ENCODE data around the gene SYNPO2. TPM values are rescaled to one million over a fixed set of nuclear protein-coding genes. Genes with fewer than 3 reads are reported as not detected.
"Not testable (repeated sequence)": the region's sequence is repeated elsewhere in the genome, so short reads cannot be mapped to it uniquely, and the experiment has no call there.

SYNPO2 gene
- total RNA-seq, 2 donors from 2014 or later, result 0.17 to 0.36 TPM

DNA sequence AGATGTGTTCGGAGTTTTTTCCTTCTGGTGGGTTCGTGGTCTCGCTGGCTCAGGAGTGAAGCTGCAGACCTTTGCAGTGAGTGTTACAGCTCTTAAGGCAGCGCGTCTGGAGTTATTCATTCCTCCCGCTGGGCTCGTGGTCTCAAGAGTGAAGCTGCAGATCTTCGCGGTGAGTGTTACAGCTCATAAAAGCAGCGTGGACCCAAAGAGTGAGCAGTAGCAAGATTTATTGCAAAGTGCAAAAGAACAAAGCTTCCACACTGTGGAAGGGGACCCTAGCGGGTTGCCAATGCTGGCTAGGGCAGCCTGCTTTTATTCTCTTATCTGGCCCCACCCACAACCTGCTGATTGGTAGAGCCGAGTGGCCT is 87.5 kb downstream of the SYNPO2 start:
- H3K4me1 Mint-ChIP-seq (ENCODE audit: low read depth in 2 of 2); ATAC-seq; H3K36me3 Mint-ChIP-seq; H3K27me3 Mint-ChIP-seq; DNase-seq (ENCODE audit: low spot score); H3K9me3 Mint-ChIP-seq; H3K4me3 Mint-ChIP-seq; H3K27ac Mint-ChIP-seq: not testable (repeated sequence)

DNA sequence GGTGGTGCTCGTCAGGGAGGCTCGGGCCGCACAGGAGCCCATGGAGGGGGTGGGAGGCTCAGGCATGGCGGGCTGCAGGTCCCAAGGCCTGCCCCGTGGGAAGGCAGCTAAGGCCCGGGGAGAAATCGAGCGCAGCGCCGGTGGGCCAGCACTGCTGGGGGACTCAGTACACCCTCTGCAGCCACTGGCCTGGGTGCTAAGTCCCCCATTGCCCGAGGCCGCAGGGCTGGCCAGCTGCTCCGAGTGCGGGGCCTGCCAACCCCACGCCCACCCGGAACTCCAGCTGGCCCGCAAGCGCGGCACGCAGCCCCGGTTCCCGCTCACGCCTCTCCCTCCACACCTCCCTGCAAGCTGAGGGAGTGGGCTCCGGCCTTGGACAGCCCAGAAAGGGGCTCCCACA is 88.4 kb downstream of the SYNPO2 start:
- not testable (repeated sequence) for H3K9me3 Mint-ChIP-seq; H3K36me3 Mint-ChIP-seq; H3K27ac Mint-ChIP-seq; ATAC-seq; DNase-seq (ENCODE audit: low spot score); H3K4me1 Mint-ChIP-seq (ENCODE audit: low read depth in 2 of 2); H3K27me3 Mint-ChIP-seq; H3K4me3 Mint-ChIP-seq

DNA sequence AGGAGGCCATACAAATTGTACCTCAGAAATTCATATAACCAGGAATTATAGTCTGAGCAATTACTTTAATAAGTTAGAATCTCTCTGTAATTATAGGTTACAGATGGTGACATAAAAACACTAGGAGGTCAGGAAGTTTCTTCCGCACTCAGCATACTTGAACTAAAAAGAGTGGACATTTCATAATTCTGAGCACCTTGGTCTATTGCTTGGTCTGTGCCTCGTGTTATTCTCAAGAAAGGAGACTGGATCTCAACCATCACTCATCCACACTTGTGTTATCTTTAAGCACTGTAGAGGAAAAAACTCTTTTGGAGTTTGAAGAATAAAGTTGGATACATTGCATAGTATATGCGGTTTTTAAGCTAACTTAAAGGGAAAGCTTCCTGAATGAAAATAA is 91.1 kb downstream of the SYNPO2 start:
- H3K27ac Mint-ChIP-seq, result no peak overlapping the region
- DNase-seq (ENCODE audit: low spot score), result no peak
- H3K36me3 Mint-ChIP-seq, result no peaks in the 10 kb centered on the region
- H3K4me1 Mint-ChIP-seq (ENCODE audit: low read depth in 2 of 2), result no peaks in the 10 kb centered on the region
- peaks cover 13 to 17% of the 10 kb centered on the region in 2 donors for H3K27me3 Mint-ChIP-seq
- no peaks in the 10 kb centered on the region for H3K9me3 Mint-ChIP-seq
- no peak overlapping the region for H3K4me3 Mint-ChIP-seq
- no peak for ATAC-seq

DNA sequence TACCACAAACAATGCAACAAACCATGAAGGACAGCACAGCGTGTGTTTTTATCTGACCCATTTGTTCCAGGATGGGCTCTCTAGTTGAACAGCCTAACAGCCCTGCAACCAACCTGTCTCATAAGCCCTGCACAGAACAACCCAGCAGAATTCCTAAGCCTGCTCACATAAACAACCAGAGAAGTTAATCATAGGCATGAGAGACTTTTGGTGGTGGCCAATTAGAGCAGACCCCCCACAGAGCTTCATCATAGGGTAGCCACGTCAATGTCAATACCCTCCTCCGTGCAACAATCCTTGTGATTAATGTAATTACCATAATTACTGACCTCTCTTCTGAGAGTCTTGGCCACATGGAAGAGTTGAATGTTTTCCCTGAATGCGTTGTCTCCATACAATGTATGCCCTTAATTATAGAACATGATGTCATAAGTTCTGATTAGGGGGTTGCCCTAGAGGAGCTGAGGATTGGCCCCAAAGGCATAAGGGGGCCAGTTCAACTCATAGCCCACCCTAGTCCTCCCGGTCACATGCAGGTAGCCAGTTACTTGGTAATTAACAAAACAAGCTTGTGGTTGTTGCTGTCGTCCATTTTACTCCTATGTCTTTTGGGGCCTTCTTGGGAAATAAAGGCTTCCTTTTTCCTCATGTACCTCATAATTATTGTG is 92.7 kb downstream of the SYNPO2 start:
- Mint-ChIP-seq H3K4me3 (no peak overlapping the region), H3K36me3 (no peaks in the 10 kb centered on the region), H3K27me3 (peaks cover 13 to 18% of the 10 kb centered on the region in 2 donors), H3K9me3 (no peaks in the 10 kb centered on the region), H3K27ac (no peak overlapping the region), H3K4me1 (ENCODE audit: low read depth in 2 of 2) (no peaks in the 10 kb centered on the region)
- no peak for ATAC-seq
- no peak for DNase-seq (ENCODE audit: low spot score)

DNA sequence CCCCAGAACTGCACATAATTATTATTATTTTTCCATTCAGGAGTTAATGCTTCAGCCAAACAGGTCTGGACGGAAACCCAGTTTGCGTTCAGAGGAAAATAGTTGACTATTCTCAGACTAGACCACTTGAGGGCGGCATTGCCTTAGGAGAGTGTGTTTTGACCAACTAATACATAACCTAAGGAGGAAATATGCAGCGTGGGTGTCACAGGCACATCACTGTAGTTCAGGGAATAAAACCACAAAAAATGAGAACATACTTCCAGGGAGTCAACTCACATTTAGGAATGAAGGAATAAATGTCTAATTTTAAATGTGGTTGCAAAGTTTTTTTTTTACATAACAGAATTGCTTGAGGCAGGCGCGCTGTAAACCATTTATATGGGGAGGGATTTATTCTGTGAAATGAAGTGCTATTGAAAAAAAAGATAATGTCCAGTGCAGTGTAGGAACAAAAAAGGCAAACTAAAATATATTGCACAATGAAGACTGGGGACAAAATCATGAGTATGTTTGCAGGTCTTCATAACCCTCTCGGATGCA is 93.3 kb downstream of the SYNPO2 start:
- Mint-ChIP-seq H3K27me3 (peaks cover 16 to 18% of the 10 kb centered on the region in 2 donors), H3K9me3 (no peaks in the 10 kb centered on the region), H3K36me3 (no peaks in the 10 kb centered on the region), H3K4me1 (ENCODE audit: low read depth in 2 of 2) (no peaks in the 10 kb centered on the region), H3K27ac (no peak overlapping the region), H3K4me3 (no peak overlapping the region)
- ATAC-seq, result no peak
- DNase-seq (ENCODE audit: low spot score), result no peak

DNA sequence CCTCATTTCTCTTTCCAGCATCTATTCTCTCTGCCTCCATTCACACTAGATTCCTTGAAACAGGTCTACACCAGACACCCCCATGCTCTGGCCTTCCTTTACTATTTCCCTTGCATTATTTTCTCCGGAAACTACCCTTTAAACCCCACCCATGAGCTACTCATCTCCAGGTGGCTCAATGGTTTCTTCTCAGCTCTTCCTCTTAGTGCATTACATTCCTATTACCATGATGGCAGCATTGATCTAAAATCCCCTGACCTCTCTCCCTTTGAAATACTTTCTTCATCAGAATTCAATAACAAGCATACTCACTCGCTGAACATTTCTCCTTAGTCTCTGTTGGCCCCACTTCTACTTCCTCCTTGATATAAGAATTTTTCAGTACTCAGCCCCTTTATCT is 94.6 kb downstream of the SYNPO2 start:
- DNase-seq (ENCODE audit: low spot score) (no peak), ATAC-seq (no peak)
- Mint-ChIP-seq H3K9me3 (no peaks in the 10 kb centered on the region), H3K4me1 (ENCODE audit: low read depth in 2 of 2) (no peaks in the 10 kb centered on the region), H3K4me3 (no peak overlapping the region), H3K36me3 (no peaks in the 10 kb centered on the region), H3K27ac (no peak overlapping the region), H3K27me3 (peaks cover 16 to 18% of the 10 kb centered on the region in 2 donors)

DNA sequence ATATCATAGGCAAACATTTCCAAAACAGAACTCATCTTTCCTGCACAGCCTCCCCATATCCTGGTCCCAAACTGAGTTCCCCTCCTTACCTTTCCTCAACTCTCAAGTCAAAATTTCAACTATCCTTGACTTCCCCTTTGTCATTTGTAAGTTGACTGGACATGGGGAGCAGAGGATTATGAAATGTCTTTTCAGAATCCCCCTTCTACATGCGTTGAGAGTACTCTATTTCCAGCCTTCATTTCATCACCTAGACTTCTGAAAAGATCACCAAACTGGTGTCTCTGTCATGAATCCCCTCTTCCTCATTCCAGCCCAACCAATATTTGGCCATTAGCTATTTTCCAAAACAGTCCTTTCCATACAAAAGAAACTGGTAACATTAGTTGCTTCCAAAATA is 95.2 kb downstream of the SYNPO2 start:
- Mint-ChIP-seq H3K27ac (no peak overlapping the region), H3K9me3 (no peaks in the 10 kb centered on the region), H3K36me3 (no peaks in the 10 kb centered on the region), H3K4me1 (ENCODE audit: low read depth in 2 of 2) (no peaks in the 10 kb centered on the region), H3K4me3 (no peak overlapping the region), H3K27me3 (peaks cover 16 to 18% of the 10 kb centered on the region in 2 donors)
- DNase-seq (ENCODE audit: low spot score) (no peak), ATAC-seq (no peak)

DNA sequence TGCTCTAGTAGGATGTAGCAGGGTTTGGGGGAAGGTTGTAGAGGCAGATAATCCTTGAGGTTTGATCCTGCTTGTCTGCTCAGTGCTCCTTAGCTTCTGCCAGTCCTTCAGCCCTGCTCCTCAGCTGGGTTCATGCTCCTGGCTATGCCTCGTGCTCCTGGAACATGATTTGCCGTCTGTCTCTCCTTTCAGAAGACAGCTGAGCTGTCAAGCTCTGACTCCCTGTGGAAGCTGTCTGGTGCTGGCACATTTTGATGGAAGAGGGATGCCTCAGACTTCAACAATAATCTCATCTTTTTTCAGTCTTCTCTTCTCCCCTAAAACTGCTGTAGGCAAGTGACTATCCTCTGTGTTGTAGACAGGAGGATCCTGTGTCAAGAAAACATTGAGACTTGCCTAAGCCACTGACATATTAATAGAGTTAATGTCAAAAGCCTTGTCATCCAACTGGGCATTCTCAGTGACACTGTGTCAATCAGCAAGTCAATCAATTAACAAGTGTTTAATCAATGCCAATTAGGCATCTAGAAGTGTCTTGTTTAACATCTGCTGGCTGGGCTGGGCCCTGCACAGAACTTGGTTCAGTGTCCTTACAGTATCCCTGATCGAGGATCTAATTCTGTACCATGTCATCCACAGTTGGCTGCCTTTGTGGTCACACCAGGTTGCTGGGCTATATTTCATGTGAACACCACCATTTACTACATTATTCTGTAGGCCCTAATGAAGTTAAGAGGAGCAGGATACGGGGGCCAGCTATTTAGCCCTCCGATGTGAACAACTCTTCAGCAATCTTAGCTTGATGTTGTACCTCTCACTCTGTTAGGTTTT is 96.7 kb downstream of the SYNPO2 start:
- H3K27me3 Mint-ChIP-seq, result peaks cover 16 to 18% of the 10 kb centered on the region in 2 donors
- H3K4me3 Mint-ChIP-seq, result no peak overlapping the region
- H3K36me3 Mint-ChIP-seq, result no peaks in the 10 kb centered on the region
- ATAC-seq (no peak), DNase-seq (ENCODE audit: low spot score) (no peak)
- no peaks in the 10 kb centered on the region for H3K4me1 Mint-ChIP-seq (ENCODE audit: low read depth in 2 of 2)
- no peak overlapping the region for H3K27ac Mint-ChIP-seq
- H3K9me3 Mint-ChIP-seq, result no peaks in the 10 kb centered on the region

DNA sequence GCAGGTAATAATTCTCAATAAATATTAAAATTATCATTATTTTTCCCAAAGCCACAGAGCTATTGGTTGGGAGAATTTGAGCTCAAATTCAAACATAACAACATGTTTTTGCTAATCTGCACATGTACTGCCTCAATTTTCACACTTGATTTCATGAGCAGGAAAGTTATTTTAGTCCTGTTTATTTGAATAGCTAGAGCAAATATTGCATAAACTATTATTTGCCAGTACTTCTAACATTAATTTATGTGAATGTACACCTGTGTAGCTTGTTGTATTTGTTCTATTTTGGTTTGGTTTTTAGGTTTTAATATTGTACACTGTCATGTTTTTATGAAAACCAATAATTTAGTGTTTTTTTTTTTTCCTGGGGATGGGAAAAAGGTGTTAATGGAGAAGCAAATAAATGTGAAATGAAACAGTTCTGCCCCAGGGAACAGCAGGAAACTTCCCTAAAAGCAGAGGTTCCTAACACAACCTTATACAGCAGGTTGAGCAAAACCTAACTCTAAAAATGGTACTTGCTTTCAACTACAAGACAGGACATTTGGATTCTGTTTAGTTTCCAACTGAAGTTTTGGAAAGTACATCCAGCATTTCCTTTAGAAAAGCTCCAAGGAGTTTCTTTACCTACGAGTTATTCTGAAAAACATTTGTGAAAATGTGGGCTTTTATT is 99.4 kb downstream of the SYNPO2 start:
- no peak overlapping the region for H3K4me3 Mint-ChIP-seq
- no peaks in the 10 kb centered on the region for H3K4me1 Mint-ChIP-seq (ENCODE audit: low read depth in 2 of 2)
- no peaks in the 10 kb centered on the region for H3K36me3 Mint-ChIP-seq
- no peaks in the 10 kb centered on the region for H3K9me3 Mint-ChIP-seq
- DNase-seq (ENCODE audit: low spot score) (no peak), ATAC-seq (no peak)
- no peak overlapping the region for H3K27ac Mint-ChIP-seq
- H3K27me3 Mint-ChIP-seq, result peaks cover 17 to 21% of the 10 kb centered on the region in 2 donors

DNA sequence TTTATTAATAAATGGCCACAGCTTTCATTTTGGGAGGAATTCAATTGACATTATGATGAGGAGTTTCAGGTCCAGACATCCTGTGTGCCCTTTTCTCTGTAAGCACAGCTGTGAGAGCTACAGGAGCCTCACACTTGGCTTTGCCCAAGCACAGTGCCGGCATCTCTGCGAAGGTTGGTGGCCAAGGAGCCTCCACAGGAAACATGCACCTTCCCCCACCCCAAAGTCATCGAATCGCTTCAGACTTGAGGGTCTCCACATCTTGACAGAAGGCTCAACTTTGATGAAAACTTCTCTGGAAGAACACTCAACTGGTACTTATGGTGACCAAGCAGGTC is 100.0 kb downstream of the SYNPO2 start:
- peaks cover 12 to 16% of the 10 kb centered on the region in 2 donors for H3K27me3 Mint-ChIP-seq
- DNase-seq (ENCODE audit: low spot score) (no peak), ATAC-seq (no peak)
- H3K36me3 Mint-ChIP-seq, result no peaks in the 10 kb centered on the region
- H3K9me3 Mint-ChIP-seq, result no peaks in the 10 kb centered on the region
- no peak overlapping the region for H3K4me3 Mint-ChIP-seq
- no peak overlapping the region for H3K27ac Mint-ChIP-seq
- no peaks in the 10 kb centered on the region for H3K4me1 Mint-ChIP-seq (ENCODE audit: low read depth in 2 of 2)

DNA sequence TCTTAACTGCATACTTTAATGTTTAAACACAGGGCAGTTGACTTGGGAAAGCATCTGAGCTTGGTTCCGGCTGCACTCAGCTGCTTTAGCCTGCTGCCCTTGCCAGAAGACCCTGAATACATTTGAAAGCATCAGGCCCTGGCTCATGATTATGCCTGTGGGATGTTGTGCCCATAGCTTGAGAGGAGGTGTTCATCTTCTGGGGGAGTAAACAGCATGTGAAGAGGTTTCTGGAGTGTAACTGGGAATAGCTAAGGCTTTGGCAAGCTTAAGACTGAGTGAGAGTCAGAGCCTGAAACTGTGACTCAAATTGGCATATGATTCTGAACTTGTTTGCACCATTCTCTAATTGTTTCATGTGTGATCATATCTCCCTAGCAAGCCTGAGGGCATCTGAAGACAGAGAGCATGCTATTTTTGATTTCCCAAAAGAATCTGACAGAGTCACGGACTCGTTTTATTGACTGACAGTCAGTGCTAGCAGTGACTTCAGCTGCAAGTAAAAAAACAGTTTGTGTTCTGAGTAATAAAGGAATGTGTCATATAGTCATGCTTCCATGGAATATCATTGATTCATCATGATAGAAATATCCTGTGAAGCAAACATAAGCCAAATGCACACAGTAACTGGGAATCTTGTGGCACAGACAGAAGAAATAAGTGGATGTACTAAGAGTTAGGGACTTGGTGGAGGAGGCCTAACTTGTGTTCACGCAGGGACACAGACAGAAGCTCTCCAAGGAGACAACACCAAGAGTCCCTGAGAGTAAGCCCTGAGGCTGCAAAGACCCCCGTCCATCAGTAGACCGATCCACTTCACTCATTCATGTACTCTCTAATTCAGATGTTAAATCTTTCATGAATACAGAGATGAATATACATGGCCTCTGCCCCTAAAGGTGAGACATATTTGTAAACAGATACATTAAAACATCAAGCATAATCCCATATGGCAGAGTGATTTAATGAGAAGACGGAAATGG is 100.7 kb downstream of the SYNPO2 start:
- no peaks in the 10 kb centered on the region for H3K4me1 Mint-ChIP-seq (ENCODE audit: low read depth in 2 of 2)
- no peak overlapping the region for H3K4me3 Mint-ChIP-seq
- DNase-seq (ENCODE audit: low spot score) (no peak), ATAC-seq (no peak)
- H3K27ac Mint-ChIP-seq, result no peak overlapping the region
- H3K27me3 Mint-ChIP-seq, result peaks cover 4 to 12% of the 10 kb centered on the region in 2 donors
- no peaks in the 10 kb centered on the region for H3K9me3 Mint-ChIP-seq
- no peaks in the 10 kb centered on the region for H3K36me3 Mint-ChIP-seq

DNA sequence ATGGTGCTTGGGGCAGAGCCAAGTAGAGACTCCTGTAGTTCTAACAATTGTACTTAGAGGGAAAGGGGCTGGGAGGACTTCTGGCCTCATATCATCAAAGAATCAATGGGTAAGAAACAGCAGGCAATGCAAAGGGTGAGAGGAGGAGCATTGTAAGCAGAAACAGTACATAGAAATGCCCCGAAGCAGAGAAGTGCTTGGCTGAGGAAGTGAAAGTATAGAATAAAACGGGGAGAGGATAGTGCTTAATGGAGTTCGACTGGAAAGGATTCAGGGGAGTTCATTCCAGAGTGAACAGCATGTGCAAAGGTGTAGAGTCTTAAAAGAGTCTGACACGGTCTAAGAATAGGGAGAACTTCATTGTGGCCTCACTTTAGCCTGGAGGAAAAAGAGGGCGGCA is 103.0 kb downstream of the SYNPO2 start:
- H3K27me3 Mint-ChIP-seq, result peaks cover 10 to 16% of the 10 kb centered on the region in 2 donors
- H3K4me1 Mint-ChIP-seq (ENCODE audit: low read depth in 2 of 2), result no peaks in the 10 kb centered on the region
- no peak for DNase-seq (ENCODE audit: low spot score)
- no peaks in the 10 kb centered on the region for H3K36me3 Mint-ChIP-seq
- no peak overlapping the region for H3K4me3 Mint-ChIP-seq
- H3K27ac Mint-ChIP-seq, result no peak overlapping the region
- no peaks in the 10 kb centered on the region for H3K9me3 Mint-ChIP-seq
- no peak for ATAC-seq

DNA sequence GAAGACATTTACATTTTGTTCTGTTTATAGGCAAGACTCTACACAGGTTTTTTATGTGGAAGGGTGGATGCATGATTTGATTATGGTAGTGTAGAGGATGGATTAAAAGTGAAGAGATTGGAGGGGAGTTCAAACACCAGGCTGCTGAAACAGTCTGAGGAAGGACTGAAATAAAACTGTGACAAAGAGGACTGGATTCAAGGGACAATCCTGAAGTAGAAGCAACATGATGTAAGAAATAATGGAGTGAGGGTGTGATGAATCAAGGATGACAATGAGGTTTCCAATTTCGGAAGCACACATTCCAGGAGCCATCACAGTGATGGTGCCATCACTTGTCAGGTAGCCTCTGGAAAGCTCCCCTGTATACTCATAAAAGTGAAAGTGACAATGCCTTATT is 103.5 kb downstream of the SYNPO2 start:
- Mint-ChIP-seq H3K27me3 (peaks cover 10 to 15% of the 10 kb centered on the region in 2 donors), H3K4me1 (ENCODE audit: low read depth in 2 of 2) (no peaks in the 10 kb centered on the region), H3K27ac (no peak overlapping the region), H3K36me3 (no peaks in the 10 kb centered on the region), H3K4me3 (no peak overlapping the region), H3K9me3 (no peaks in the 10 kb centered on the region)
- no peak for ATAC-seq
- no peak for DNase-seq (ENCODE audit: low spot score)
